H1 (cell line): Measurements from ENCODE around the gene CPSF7. TPM values are rescaled to one million over a fixed set of nuclear protein-coding genes. Genes with fewer than 3 reads are reported as not detected.

Experiments
- CTCF ChIA-PET: fragments of 300-600 bp; sonication (Branson Sonifier 250); formaldehyde crosslinking; loops from one replicate; lab custom pipeline; 2021; ENCODE audit not compliant: partially characterized antibody; lab: Charles Lee
- POLR2A ChIA-PET: fragments of 300-600 bp; sonication (Branson Sonifier 250); formaldehyde crosslinking; loops from one replicate; lab custom pipeline; 2021; ENCODE audit warnings: inconsistent platforms; ENCODE audit not compliant: partially characterized antibody; lab: Charles Lee
- DNase-seq, 2 experiments: peaks; one replicate each; pipeline versions ENCODE4 v3.0.0 to v3.0.0-alpha.2; 2010 to 2022; ENCODE audit warnings: low spot score in 2 of 2, low read depth in 1 of 2, mixed read lengths in 1 of 2
- FAIRE-seq: peaks from 2 replicates; lab custom pipeline; 2011; peaks lifted over from hg19 to GRCh38; lab: Jason Lieb, UNC
- H2AFZ ChIP-seq: 2 replicates; pipeline ENCODE4 v1.8.1; 2012; ENCODE audit warnings: low read length, inconsistent platforms
- H2AK5ac ChIP-seq: 2 replicates; pipeline ENCODE4 v1.6.1; 2013; ENCODE audit warnings: low read depth, low read length
- H2BK120ac ChIP-seq: replicated peaks from 2 replicates; pipeline ENCODE3; 2013; ENCODE audit warnings: low read depth, low read length, inconsistent platforms
- H2BK12ac ChIP-seq: 2 replicates; pipeline ENCODE4 v1.6.1; 2013; ENCODE audit warnings: low read depth, low read length
- H2BK15ac ChIP-seq: 2 replicates; pipeline ENCODE4 v1.6.1; 2013; ENCODE audit warnings: low read length
- H2BK20ac ChIP-seq: 2 replicates; pipeline ENCODE4 v1.6.1; 2013; ENCODE audit warnings: low read length
- H2BK5ac ChIP-seq: 2 replicates; pipeline ENCODE4 v1.6.1; 2013; ENCODE audit warnings: low read depth, low read length
- H3K14ac ChIP-seq: 2 replicates; pipeline ENCODE4 v1.6.1; 2013; ENCODE audit warnings: inconsistent platforms; ENCODE audit not compliant: insufficient read length
- H3K18ac ChIP-seq: 2 replicates; pipeline ENCODE4 v1.6.1; 2013; ENCODE audit warnings: low read length; ENCODE audit errors: extremely low read depth
- H3K23ac ChIP-seq: 2 replicates; pipeline ENCODE4 v1.6.1; 2013; ENCODE audit warnings: inconsistent platforms; ENCODE audit not compliant: insufficient read length
- H3K23me2 ChIP-seq: 2 replicates; pipeline ENCODE4 v1.6.1; 2013; ENCODE audit warnings: low read depth, low read length
- H3K27ac ChIP-seq: 2 replicates; pipeline ENCODE4 v1.6.1; 2011; ENCODE audit warnings: low read depth, low read length, inconsistent platforms
- H3K27me3 ChIP-seq, 4 experiments: replicated peaks in 1 of 4; 1 replicate in 1 of 4; 2 replicates in 3 of 4; pipeline versions ENCODE4 v1.6.1 to v1.8.1; 2011 to 2013; ENCODE audit warnings: low read length in 3 of 4, mild to moderate bottlenecking in 3 of 4, inconsistent platforms in 2 of 4, mixed read lengths in 2 of 4, moderate library complexity in 1 of 4; ENCODE audit not compliant: control insufficient read depth in 3 of 4, insufficient read depth in 3 of 4; ENCODE audit errors: extremely low read depth in 1 of 4
- H3K36me3 ChIP-seq, 4 experiments: 2 replicates each; pipeline versions ENCODE4 v1.6.1 to v1.8.1; 2011 to 2013; ENCODE audit warnings: mild to moderate bottlenecking in 4 of 4, low read length in 3 of 4, moderate library complexity in 2 of 4, control low read depth in 1 of 4, inconsistent platforms in 1 of 4; ENCODE audit not compliant: insufficient read depth in 4 of 4, control insufficient read depth in 2 of 4
- H3K4ac ChIP-seq: replicated peaks from 2 replicates; pipeline ENCODE3; 2013; ENCODE audit warnings: low read length, low read depth, mixed read lengths, inconsistent platforms; ENCODE audit not compliant: insufficient read length
- H3K4me1 ChIP-seq, 4 experiments: replicated peaks in 1 of 4; 1 replicate in 1 of 4; 2 replicates in 3 of 4; pipeline versions ENCODE4 v1.6.1 to v1.8.1; 2011 to 2013; ENCODE audit warnings: low read length in 3 of 4, inconsistent platforms in 2 of 4, mixed read lengths in 1 of 4; ENCODE audit not compliant: insufficient read depth in 4 of 4, control insufficient read depth in 3 of 4
- H3K4me2 ChIP-seq, 2 experiments: 2 replicates each; pipeline versions ENCODE4 v1.6.1 to v1.8.1; 2011 to 2013; ENCODE audit warnings: low read depth in 2 of 2, low read length in 2 of 2, control low read depth in 1 of 2, inconsistent platforms in 1 of 2, mild to moderate bottlenecking in 1 of 2; ENCODE audit not compliant: insufficient read depth in 1 of 2
- H3K4me3 ChIP-seq, 4 experiments: fragments of 200-600, 300-600 bp in 1 of 4; sonication (generic), shearing (Covaris generic), sonication (Bioruptor Twin) in 1 of 4; 2 replicates each; pipeline versions ENCODE4 v1.5.1 to v1.8.1; 2011 to 2016; ENCODE audit warnings: low read length in 4 of 4, low read depth in 3 of 4, control low read depth in 2 of 4, inconsistent platforms in 2 of 4, mild to moderate bottlenecking in 2 of 4, mixed read lengths in 1 of 4, moderate library complexity in 1 of 4; ENCODE audit not compliant: insufficient read depth in 2 of 4; ENCODE audit errors: extremely low read depth in 1 of 4
- H3K56ac ChIP-seq: replicated peaks from 2 replicates; pipeline ENCODE3; 2013; ENCODE audit warnings: low read depth, mild to moderate bottlenecking, mixed read lengths, low read length, inconsistent platforms; ENCODE audit not compliant: insufficient read length
- H3K79me1 ChIP-seq: 2 replicates; pipeline ENCODE4 v1.6.1; 2013; ENCODE audit warnings: low read depth, low read length, control low read depth
- H3K79me2 ChIP-seq, 2 experiments: 2 replicates each; pipeline versions ENCODE4 v1.6.1 to v1.8.1; 2012 to 2013; ENCODE audit warnings: low read length in 2 of 2, mild to moderate bottlenecking in 2 of 2, inconsistent platforms in 1 of 2; ENCODE audit not compliant: insufficient read depth in 2 of 2, control insufficient read depth in 1 of 2
- H3K9ac ChIP-seq, 4 experiments: replicated peaks in 1 of 4; 1 replicate in 1 of 4; 2 replicates in 3 of 4; pipeline versions ENCODE4 v1.6.1 to v1.8.1; 2011 to 2013; ENCODE audit warnings: low read depth in 3 of 4, low read length in 3 of 4, control low read depth in 2 of 4, mild to moderate bottlenecking in 2 of 4, moderate library complexity in 2 of 4, inconsistent platforms in 1 of 4; ENCODE audit errors: extremely low read depth in 1 of 4
- H3K9me3 ChIP-seq, 2 experiments: 2 replicates each; pipeline versions ENCODE4 v1.6.1 to v1.8.1; 2012 to 2013; ENCODE audit warnings: mild to moderate bottlenecking in 2 of 2, moderate library complexity in 2 of 2, control low read depth in 1 of 2, inconsistent platforms in 1 of 2, low read depth in 1 of 2, low read length in 1 of 2, mixed read lengths in 1 of 2; ENCODE audit not compliant: insufficient read depth in 2 of 2
- H4K20me1 ChIP-seq, 2 experiments: replicated peaks in 1 of 2; 2 replicates each; pipeline versions ENCODE3 to v1.8.1; 2011 to 2013; ENCODE audit warnings: inconsistent platforms in 2 of 2, low read length in 2 of 2, mild to moderate bottlenecking in 1 of 2; ENCODE audit not compliant: insufficient read depth in 2 of 2, control insufficient read depth in 1 of 2
- H4K5ac ChIP-seq: 2 replicates; pipeline ENCODE4 v1.6.1; 2013; ENCODE audit warnings: low read length, low read depth, mixed read lengths, inconsistent platforms; ENCODE audit not compliant: insufficient read length
- H4K8ac ChIP-seq: 2 replicates; pipeline ENCODE4 v1.8.0; 2013; ENCODE audit warnings: mild to moderate bottlenecking, moderate library complexity, low read length, inconsistent platforms; ENCODE audit not compliant: insufficient read depth; ENCODE audit errors: extremely low read depth
- H4K91ac ChIP-seq: replicated peaks from 2 replicates; pipeline ENCODE3; 2013; ENCODE audit warnings: low read length, mixed read lengths, inconsistent platforms; ENCODE audit not compliant: insufficient read length
- BRCA1 ChIP-seq: IDR thresholded peaks from 2 replicates; pipeline ENCODE4 v1.6.1; 2012; ENCODE audit warnings: low read depth, low read length, improper control_type of control experiment
- E2F6 ChIP-seq: IDR thresholded peaks from 2 replicates; pipeline ENCODE4 v1.6.1; 2012; ENCODE audit warnings: inconsistent platforms
- EZH2 ChIP-seq: fragments of 200-600 bp; sonication (generic); IDR thresholded peaks from 2 replicates; pipeline ENCODE4 v1.7.1; 2012; ENCODE audit warnings: low read depth, mild to moderate bottlenecking, moderate library complexity, low read length, inconsistent platforms; ENCODE audit not compliant: severe bottlenecking
- KDM1A ChIP-seq: fragments of 200-600, 300-600 bp; sonication (generic); IDR thresholded peaks from 2 replicates; pipeline ENCODE4 v1.7.1; 2016; ENCODE audit warnings: mild to moderate bottlenecking, low read length, borderline replicate concordance
- POLR2A ChIP-seq, 2 experiments: IDR thresholded peaks; 1 replicate in 1 of 2; 2 replicates in 1 of 2; pipeline ENCODE4 v1.6.1; 2011; ENCODE audit warnings: low read depth in 2 of 2, low read length in 2 of 2, mild to moderate bottlenecking in 2 of 2; ENCODE audit errors: control extremely low read depth in 1 of 2
- RAD21 ChIP-seq, 2 experiments: IDR thresholded peaks in 1 of 2; conservative IDR thresholded peaks in 1 of 2; 2 replicates each; pipeline ENCODE4 v1.6.1; 2011; ENCODE audit warnings: low read depth in 2 of 2, low read length in 2 of 2, improper control_type of control experiment in 1 of 2, inconsistent platforms in 1 of 2, mild to moderate bottlenecking in 1 of 2, moderate library complexity in 1 of 2
- RFX5 ChIP-seq: IDR thresholded peaks from 2 replicates; pipeline ENCODE4 v1.6.1; 2011; ENCODE audit warnings: low read depth, low read length, improper control_type of control experiment, borderline replicate concordance
- RNF2 ChIP-seq: fragments of 200-900, 300-1000 bp; sonication (generic); IDR thresholded peaks from 2 replicates; pipeline ENCODE4 v1.7.1; 2016; ENCODE audit warnings: borderline replicate concordance, low read depth, mild to moderate bottlenecking, antibody characterized with exemption, low read length; ENCODE audit not compliant: poor library complexity, severe bottlenecking; ENCODE audit errors: missing control alignments
- SIX5 ChIP-seq: IDR thresholded peaks from 2 replicates; pipeline ENCODE4 v1.6.1; 2011; ENCODE audit warnings: mild to moderate bottlenecking, low read depth, low read length
- SP1 ChIP-seq: IDR thresholded peaks from 2 replicates; pipeline ENCODE4 v1.6.1; 2011; ENCODE audit warnings: low read depth, low read length
- TAF7 ChIP-seq: optimal IDR thresholded peaks from 2 replicates; pipeline ENCODE3; 2011; ENCODE audit warnings: low read depth, mild to moderate bottlenecking, inconsistent platforms, low read length, moderate library complexity, borderline replicate concordance
- WGBS, 2 experiments: shearing (Covaris generic) in 1 of 2; methylation state at CpG; one replicate each; pipeline versions ENCODE4 v1.1.6 to v1.1.7; 2013 to 2015; ENCODE audit warnings: low lambda C conversion rate in 2 of 2, mixed read lengths in 2 of 2, inconsistent platforms in 1 of 2, low coverage in 1 of 2, missing lambda C conversion rate in 1 of 2; ENCODE audit not compliant: insufficient replicate concordance in 2 of 2, insufficient coverage in 1 of 2, insufficient read length in 1 of 2; ENCODE audit errors: extremely low coverage in 1 of 2, missing lambda C conversion rate in 1 of 2; 5-methylcytosine and 5-hydroxymethylcytosine counted together
- polyA plus RNA-seq, 7 experiments: library from polyadenylated mRNA; depleted of rRNA in 3 of 7; stranded (reverse) in 5 of 7; unstranded in 2 of 7; fragments of >200 nt in 5 of 7; fragments of 200-250 nt in 2 of 7; gene quantifications; 1 replicate in 5 of 7; 2 replicates in 1 of 7; 4 replicates in 1 of 7; pipeline versions ENCODE4 v1.2.1 to v1.2.3, GENCODE V29; 2011 to 2013; ENCODE audit warnings: missing spikeins in 2 of 7, mixed read lengths in 2 of 7
- total RNA-seq: library from RNA; stranded (reverse); fragmentation: NEBNext Ultra II Directional; extraction: Animal tissue kit (Norgen Biotek cat#: 25700); gene quantifications from 2 replicates; pipeline ENCODE4 v1.2.1, GENCODE V29; 2021

CPSF7 gene
- total and polyA plus RNA-seq, 2 of the 8 experiments (the other 6 are each of a cell fraction or from before 2014, with no cell fraction given): 95.9 to 122 TPM

GRCh38 chr11:61472868-61473267 lies 43.1 kb upstream of the CPSF7 start:
- no peak overlapping the region for H2BK12ac ChIP-seq
- no peak overlapping the region for H4K5ac ChIP-seq
- H3K23ac ChIP-seq: no peak overlapping the region
- no peak overlapping the region for H3K18ac ChIP-seq
- ChIA-PET CTCF (interaction anchor here (0.9 to 57.8 kb wide), 13 partner anchors 9 to 163 kb away, joined by 3 to 2106 read pairs (median 6); partner anchors contain the start of gene LRRC10B), POLR2A (interaction anchor here (1.9 kb wide), 1 partner anchor 45 kb away, joined by 5 read pairs; no protein-coding TSS in a partner anchor)
- FAIRE-seq: no peak
- H2BK20ac ChIP-seq: no peak overlapping the region
- peaks cover 0 to 1% (median 0%) of the 10 kb centered on the region in 4 experiments; a peak in 1 of 7 replicates for H3K4me1 ChIP-seq
- H4K20me1 ChIP-seq: peaks cover 0 to 2% of the 10 kb centered on the region in 2 experiments
- no peak overlapping the region for H3K14ac ChIP-seq
- no peak overlapping the region for H3K9ac ChIP-seq
- no peak overlapping the region for H2BK15ac ChIP-seq
- 83% methylated on average over 4 of the region's 5 CpGs; no CpG with 5 or more reads in 1 of the 2 experiments for WGBS, 2 experiments
- TF ChIP-seq TAF7 (no peak), E2F6 (no peak), SIX5 (no peak), BRCA1 (no peak), RFX5 (no peak), SP1 (no peak), POLR2A (IDR thresholded peaks at IDR 0.05; ENCODE audit: control extremely low read depth in 1 of 2, low read depth in 2 of 2, low read length in 2 of 2) (no peak), EZH2 (no peak), RAD21 (IDR thresholded peaks at IDR 0.05 in 1 of 2, conservative IDR thresholded peaks at IDR 0.05 in 1 of 2; ENCODE audit: low read depth in 2 of 2, low read length in 2 of 2) (no peak), KDM1A (no peak), RNF2 (no peak)
- H3K9me3 ChIP-seq: no peaks in the 10 kb centered on the region
- no peak overlapping the region for H3K4me2 ChIP-seq
- no peak overlapping the region for H3K56ac ChIP-seq
- no peaks in the 10 kb centered on the region for H3K27me3 ChIP-seq
- 0 out of 8 replicates have a peak, but pooled peaks cover 0 to 4% (median 0%) of the 10 kb centered on the region in 4 experiments for H3K36me3 ChIP-seq
- no peak overlapping the region for H4K91ac ChIP-seq
- H3K4ac ChIP-seq: no peak overlapping the region
- H2BK5ac ChIP-seq: no peak overlapping the region
- H4K8ac ChIP-seq: no peak overlapping the region
- H2BK120ac ChIP-seq: no peak overlapping the region
- no peak overlapping the region for H3K4me3 ChIP-seq
- H3K79me1 ChIP-seq: no peaks in the 10 kb centered on the region
- H2AFZ ChIP-seq: no peak overlapping the region
- H2AK5ac ChIP-seq: no peak overlapping the region
- H3K23me2 ChIP-seq: no peaks in the 10 kb centered on the region
- no peak overlapping the region for H3K27ac ChIP-seq
- no peaks in the 10 kb centered on the region for H3K79me2 ChIP-seq
- no peak for DNase-seq
